GM21526 (cell line): Measurements from ENCODE around the gene PDSS1.

Source experiments
- ATAC-seq: cut with Tn5 transposase; IDR thresholded peaks from one replicate; pipeline ENCODE4 v1.9.1; 2021; ENCODE audit warnings: moderate library complexity; ENCODE audit not compliant: unreplicated experiment, low FRiP score

PDSS1 gene

GRCh38 chr10:26790221-26790995, 92.9 kb downstream of the PDSS1 start:
- no peak for ATAC-seq

GRCh38 chr10:26792758-26793495, 95.4 kb downstream of the PDSS1 start:
- no peak for ATAC-seq
